SU-DHL-6 (cell line): Measurements from ENCODE around the gene GPHN.

ENCODE experiments used
- H2AFZ ChIP-seq: fragments of 200-600 bp; sonication (generic); 2 replicates; pipeline ENCODE4 v1.6.1; 2014; ENCODE audit warnings: low read depth, mild to moderate bottlenecking, moderate library complexity, mixed read lengths, antibody characterized with exemption, low read length; ENCODE audit not compliant: severe bottlenecking
- H3F3A ChIP-seq: fragments of 200-600 bp; shearing (Covaris generic); 2 replicates; pipeline ENCODE4 v1.6.0; 2016; ENCODE audit warnings: antibody characterized with exemption, mild to moderate bottlenecking; ENCODE audit not compliant: insufficient read depth
- H3K27ac ChIP-seq: fragments of 200-600 bp; sonication (generic); 2 replicates; pipeline ENCODE4 v1.5.1; 2016; ENCODE audit warnings: low read depth, mild to moderate bottlenecking, low read length, moderate library complexity, mixed read lengths
- H3K27me3 ChIP-seq: fragments of 200-600 bp; sonication (generic), shearing (Covaris generic); 2 replicates; pipeline ENCODE4 v1.6.0; 2014; ENCODE audit warnings: mild to moderate bottlenecking, low read length
- H3K36me3 ChIP-seq: fragments of 200-600 bp; sonication (generic); 2 replicates; pipeline ENCODE4 v1.6.1; 2014; ENCODE audit warnings: mild to moderate bottlenecking, low read length, mixed read lengths
- H3K4me2 ChIP-seq: fragments of 300-600, 200-600 bp; shearing (Covaris generic), sonication (generic); 2 replicates; pipeline ENCODE4 v1.6.0; 2014; ENCODE audit warnings: low read length, low read depth, mild to moderate bottlenecking; ENCODE audit not compliant: poor library complexity, severe bottlenecking
- H3K4me3 ChIP-seq: fragments of 200-600 bp; sonication (generic); 2 replicates; pipeline ENCODE4 v1.5.1; 2014; ENCODE audit warnings: antibody characterized with exemption, low read length, mild to moderate bottlenecking, mixed read lengths; ENCODE audit not compliant: insufficient read depth, poor library complexity, severe bottlenecking
- H3K79me2 ChIP-seq: fragments of 200-600 bp; sonication (generic); 2 replicates; pipeline ENCODE4 v1.6.1; 2014; ENCODE audit warnings: mild to moderate bottlenecking, low read length, moderate library complexity; ENCODE audit not compliant: insufficient read depth
- H3K9ac ChIP-seq: fragments of 200-600 bp; sonication (generic); 2 replicates; pipeline ENCODE4 v1.7.0; 2014; ENCODE audit warnings: mild to moderate bottlenecking, low read length
- H3K9me2 ChIP-seq: fragments of 200-600 bp; sonication (generic); replicated peaks from 2 replicates; pipeline ENCODE4 v1.6.1; 2014; ENCODE audit warnings: low read length; ENCODE audit not compliant: insufficient read depth
- H3K9me3 ChIP-seq: fragments of 200-600 bp; sonication (generic); 2 replicates; pipeline ENCODE4 v1.6.1; 2014; ENCODE audit warnings: low read length, mixed read lengths; ENCODE audit not compliant: insufficient read depth
- H4K20me1 ChIP-seq: fragments of 200-600 bp; sonication (generic); 2 replicates; pipeline ENCODE4 v1.6.1; 2014; ENCODE audit warnings: low read depth, mild to moderate bottlenecking, antibody characterized with exemption, low read length, moderate library complexity, mixed read lengths
- CTCF ChIP-seq: fragments of 200-600 bp; sonication (generic); IDR thresholded peaks from one replicate; pipeline ENCODE4 v1.5.1; 2017; ENCODE audit warnings: antibody characterized with exemption, mild to moderate bottlenecking, low read length, moderate library complexity; ENCODE audit not compliant: insufficient read depth, poor library complexity, severe bottlenecking
- EZH2phosphoT487 ChIP-seq: fragments of 200-600 bp; sonication (generic), shearing (Covaris generic); conservative IDR thresholded peaks from 2 replicates; pipeline ENCODE4 v1.6.1; 2018; ENCODE audit warnings: mild to moderate bottlenecking, antibody characterized with exemption, low read length, moderate library complexity, mixed read lengths

Gene GPHN

GRCh38 chr14:66595394-66595793 is 87.4 kb downstream of the GPHN start:
- H2AFZ ChIP-seq = no peak overlapping the region
- no peak overlapping the region for H3K27ac ChIP-seq
- H4K20me1 ChIP-seq = no peaks in the 10 kb centered on the region
- TF ChIP-seq EZH2phosphoT487 (no peak), CTCF (no peak)
- H3K9ac ChIP-seq = no peak overlapping the region
- no peaks in the 10 kb centered on the region for H3K9me2 ChIP-seq
- H3K4me2 ChIP-seq = no peak overlapping the region
- H3K4me3 ChIP-seq = no peak overlapping the region
- no peaks in the 10 kb centered on the region for H3K79me2 ChIP-seq
- no peaks in the 10 kb centered on the region for H3K27me3 ChIP-seq
- H3F3A ChIP-seq = no peaks in the 10 kb centered on the region
- no peaks in the 10 kb centered on the region for H3K9me3 ChIP-seq
- H3K36me3 ChIP-seq = no peaks in the 10 kb centered on the region

GRCh38 chr14:66596241-66596985 is 88.5 kb downstream of the GPHN start:
- Histone ChIP-seq H3K9ac (no peak overlapping the region), H4K20me1 (no peaks in the 10 kb centered on the region), H3K79me2 (no peaks in the 10 kb centered on the region), H3K4me3 (no peak overlapping the region), H2AFZ (no peak overlapping the region), H3K27ac (no peak overlapping the region), H3K27me3 (no peaks in the 10 kb centered on the region), H3F3A (no peaks in the 10 kb centered on the region), H3K36me3 (no peaks in the 10 kb centered on the region), H3K4me2 (no peak overlapping the region), H3K9me3 (no peaks in the 10 kb centered on the region), H3K9me2 (no peaks in the 10 kb centered on the region)
- TF ChIP-seq CTCF = no peak
- TF ChIP-seq EZH2phosphoT487 = no peak

GRCh38 chr14:66600416-66600815 is 92.5 kb downstream of the GPHN start:
- H3K27ac ChIP-seq = no peak overlapping the region
- no peaks in the 10 kb centered on the region for H4K20me1 ChIP-seq
- no peaks in the 10 kb centered on the region for H3F3A ChIP-seq
- H3K4me2 ChIP-seq = no peak overlapping the region
- no peaks in the 10 kb centered on the region for H3K27me3 ChIP-seq
- no peak overlapping the region for H2AFZ ChIP-seq
- no peak overlapping the region for H3K4me3 ChIP-seq
- no peak for TF ChIP-seq EZH2phosphoT487
- no peak for TF ChIP-seq CTCF
- no peaks in the 10 kb centered on the region for H3K79me2 ChIP-seq
- H3K9me3 ChIP-seq = no peaks in the 10 kb centered on the region
- H3K9ac ChIP-seq = no peak overlapping the region
- no peaks in the 10 kb centered on the region for H3K36me3 ChIP-seq
- no peaks in the 10 kb centered on the region for H3K9me2 ChIP-seq
